ENCODE data around the gene FAM200C. TPM values are rescaled to one million over a fixed set of nuclear protein-coding genes. Genes with fewer than 3 reads are reported as not detected.

The FAM200C gene
- total RNA-seq, 1 donor from 2014 or later, result 25.3 TPM

DNA sequence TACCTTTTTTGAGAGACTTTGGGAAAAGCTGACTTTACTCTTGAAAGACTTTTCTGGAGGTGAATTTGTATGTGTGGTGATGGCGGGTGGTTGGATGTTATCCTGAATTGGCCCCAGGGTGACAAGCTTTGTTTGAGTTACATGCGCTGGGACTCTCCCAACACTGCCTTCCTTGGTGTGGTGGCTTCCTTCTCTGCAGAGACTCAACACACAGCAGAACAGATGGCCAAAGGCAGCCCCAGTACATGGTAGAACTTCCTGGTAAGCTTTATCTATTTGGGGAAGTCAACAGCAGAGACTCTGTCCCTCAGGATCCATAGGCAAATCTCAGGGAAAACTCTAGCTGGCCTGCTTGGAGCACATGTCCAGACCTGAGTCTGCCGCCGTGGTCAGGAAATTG lies 47.5 kb downstream of the FAM200C start:
- no peak for DNase-seq (ENCODE audit: low spot score)
- no peak overlapping the region for H3K27ac ChIP-seq
- H4K20me1 ChIP-seq (ENCODE audit: low read depth), result no peaks in the 10 kb centered on the region
- Mint-ChIP-seq H3K36me3 (peaks cover 3% of the 10 kb centered on the region), H3K9me3 (no peaks in the 10 kb centered on the region), H3K4me1 (peaks cover 18% of the 10 kb centered on the region), H3K27me3 (ENCODE audit: insufficient read depth, low read depth) (peaks cover 3% of the 10 kb centered on the region), H3K4me3 (no peak overlapping the region), H3K27ac (no peak overlapping the region)
- no peaks in the 10 kb centered on the region for H3K9me3 ChIP-seq (ENCODE audit: low read depth)
- H3K27me3 ChIP-seq, result no peaks in the 10 kb centered on the region
- no peaks in the 10 kb centered on the region for H3K36me3 ChIP-seq
- TF ChIP-seq, protein P1, sequence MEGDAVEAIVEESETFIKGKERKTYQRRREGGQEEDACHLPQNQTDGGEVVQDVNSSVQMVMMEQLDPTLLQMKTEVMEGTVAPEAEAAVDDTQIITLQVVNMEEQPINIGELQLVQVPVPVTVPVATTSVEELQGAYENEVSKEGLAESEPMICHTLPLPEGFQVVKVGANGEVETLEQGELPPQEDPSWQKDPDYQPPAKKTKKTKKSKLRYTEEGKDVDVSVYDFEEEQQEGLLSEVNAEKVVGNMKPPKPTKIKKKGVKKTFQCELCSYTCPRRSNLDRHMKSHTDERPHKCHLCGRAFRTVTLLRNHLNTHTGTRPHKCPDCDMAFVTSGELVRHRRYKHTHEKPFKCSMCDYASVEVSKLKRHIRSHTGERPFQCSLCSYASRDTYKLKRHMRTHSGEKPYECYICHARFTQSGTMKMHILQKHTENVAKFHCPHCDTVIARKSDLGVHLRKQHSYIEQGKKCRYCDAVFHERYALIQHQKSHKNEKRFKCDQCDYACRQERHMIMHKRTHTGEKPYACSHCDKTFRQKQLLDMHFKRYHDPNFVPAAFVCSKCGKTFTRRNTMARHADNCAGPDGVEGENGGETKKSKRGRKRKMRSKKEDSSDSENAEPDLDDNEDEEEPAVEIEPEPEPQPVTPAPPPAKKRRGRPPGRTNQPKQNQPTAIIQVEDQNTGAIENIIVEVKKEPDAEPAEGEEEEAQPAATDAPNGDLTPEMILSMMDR (IDR thresholded peaks at IDR 0.05), result no peak
- TF ChIP-seq EZH2phosphoT487 (IDR thresholded peaks at IDR 0.05), result no peak
- no peak for TF ChIP-seq EZH2 (IDR thresholded peaks at IDR 0.05)
- H3K9ac ChIP-seq, result no peak overlapping the region
- H3K4me2 ChIP-seq, result no peak overlapping the region
- H3K4me3 ChIP-seq, result no peak overlapping the region
- no peaks in the 10 kb centered on the region for H3F3A ChIP-seq (ENCODE audit: low read depth)
- no peaks in the 10 kb centered on the region for H3K79me2 ChIP-seq (ENCODE audit: low read depth)
- no peak overlapping the region for H2AFZ ChIP-seq (replicated peaks)
- no peaks in the 10 kb centered on the region for H3K4me1 ChIP-seq

DNA sequence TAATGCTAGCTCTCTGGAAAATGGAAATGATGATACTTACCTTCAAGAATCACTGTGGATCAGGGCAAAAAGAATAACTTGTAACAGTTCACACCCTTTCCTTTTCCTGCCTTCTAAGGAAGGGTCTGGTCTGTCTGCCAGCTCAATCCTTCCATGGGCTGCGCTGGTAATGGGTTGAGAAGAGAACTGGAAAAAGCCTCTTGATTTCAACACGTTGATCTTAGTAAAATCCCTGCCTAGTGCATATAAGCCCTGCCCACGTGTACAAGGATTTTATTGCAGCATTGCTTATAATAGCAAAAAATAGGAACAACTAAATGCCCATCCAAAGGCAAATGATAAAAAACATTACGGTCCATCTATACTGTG lies 49.9 kb downstream of the FAM200C start:
- Histone ChIP-seq H3F3A (ENCODE audit: low read depth) (no peaks in the 10 kb centered on the region), H3K9me3 (ENCODE audit: low read depth) (no peaks in the 10 kb centered on the region), H3K27ac (no peak overlapping the region), H2AFZ (replicated peaks) (no peak overlapping the region), H3K4me1 (peaks cover 3% of the 10 kb centered on the region), H3K27me3 (no peaks in the 10 kb centered on the region), H4K20me1 (ENCODE audit: low read depth) (no peaks in the 10 kb centered on the region), H3K36me3 (no peaks in the 10 kb centered on the region), H3K79me2 (ENCODE audit: low read depth) (no peaks in the 10 kb centered on the region), H3K4me2 (no peak overlapping the region), H3K4me3 (no peak overlapping the region), H3K9ac (no peak overlapping the region)
- TF ChIP-seq EZH2 (IDR thresholded peaks at IDR 0.05), result no peak
- TF ChIP-seq, protein P1 (IDR thresholded peaks at IDR 0.05), result no peak
- no peak for TF ChIP-seq EZH2phosphoT487 (IDR thresholded peaks at IDR 0.05)
- H3K9me3 Mint-ChIP-seq, result no peaks in the 10 kb centered on the region
- H3K27ac Mint-ChIP-seq, result no peak overlapping the region
- H3K4me1 Mint-ChIP-seq, result peaks cover 2% of the 10 kb centered on the region
- H3K27me3 Mint-ChIP-seq (ENCODE audit: insufficient read depth, low read depth), result peaks cover 2% of the 10 kb centered on the region
- H3K4me3 Mint-ChIP-seq, result no peak overlapping the region
- H3K36me3 Mint-ChIP-seq, result peaks cover 3% of the 10 kb centered on the region
- no peak for DNase-seq (ENCODE audit: low spot score)

DNA sequence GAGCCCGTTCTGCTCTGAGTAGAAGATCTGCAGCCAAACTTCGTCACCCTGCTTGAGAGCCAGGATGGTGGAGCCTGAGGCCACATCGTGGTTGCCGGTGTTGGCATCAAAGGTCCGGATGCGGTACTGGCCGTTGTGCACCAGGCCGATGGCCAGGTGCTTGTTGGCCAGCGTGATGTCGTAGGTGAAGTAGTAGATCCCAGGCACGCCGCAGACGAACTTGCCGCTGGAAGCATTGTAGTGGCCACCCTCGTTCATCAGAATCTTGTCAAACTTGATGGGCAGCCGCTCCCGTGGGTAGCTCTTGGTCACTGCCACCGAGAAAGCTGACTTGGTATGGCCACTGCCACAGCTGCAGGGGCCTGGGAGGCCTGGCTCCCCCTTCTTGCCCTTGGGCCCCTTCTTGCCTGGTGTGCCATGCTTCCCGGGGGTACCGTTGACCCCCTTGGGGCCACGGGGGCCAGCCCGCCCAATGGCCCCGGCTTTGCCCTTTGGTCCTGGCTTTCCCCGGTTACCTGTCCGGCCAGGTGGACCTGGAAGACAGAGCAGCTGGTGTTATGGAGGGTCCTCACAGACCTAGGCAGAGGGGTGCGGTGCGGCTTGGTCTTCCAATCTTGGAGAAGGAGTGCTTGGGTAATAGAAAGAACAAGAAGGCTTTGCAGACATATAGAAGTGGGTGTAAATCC lies 50.5 kb downstream of the FAM200C start:
- Mint-ChIP-seq H3K27ac (no peak overlapping the region), H3K9me3 (no peaks in the 10 kb centered on the region), H3K4me1 (peaks cover 2% of the 10 kb centered on the region), H3K36me3 (peaks cover 3% of the 10 kb centered on the region), H3K27me3 (ENCODE audit: insufficient read depth, low read depth) (peaks cover 2% of the 10 kb centered on the region), H3K4me3 (no peak overlapping the region)
- no peaks in the 10 kb centered on the region for H3K36me3 ChIP-seq
- no peak overlapping the region for H3K27ac ChIP-seq
- H3K9me3 ChIP-seq (ENCODE audit: low read depth), result no peaks in the 10 kb centered on the region
- H3K4me3 ChIP-seq, result no peak overlapping the region
- no peak overlapping the region for H3K4me2 ChIP-seq
- H4K20me1 ChIP-seq (ENCODE audit: low read depth), result no peaks in the 10 kb centered on the region
- H3K4me1 ChIP-seq, result peaks cover 4% of the 10 kb centered on the region
- TF ChIP-seq EZH2 (IDR thresholded peaks at IDR 0.05), result no peak
- TF ChIP-seq, protein P1 (IDR thresholded peaks at IDR 0.05), result no peak
- TF ChIP-seq EZH2phosphoT487 (IDR thresholded peaks at IDR 0.05), result no peak
- H2AFZ ChIP-seq (replicated peaks), result no peak overlapping the region
- H3F3A ChIP-seq (ENCODE audit: low read depth), result no peaks in the 10 kb centered on the region
- no peaks in the 10 kb centered on the region for H3K27me3 ChIP-seq
- H3K9ac ChIP-seq, result no peak overlapping the region
- DNase-seq (ENCODE audit: low spot score), result no peak
- no peaks in the 10 kb centered on the region for H3K79me2 ChIP-seq (ENCODE audit: low read depth)

Data from neural progenitor cell (in vitro differentiated cells).